GM21576 (cell line): ENCODE measurements around the gene NAV1.
"Not testable (repeated sequence)": the region's sequence is repeated elsewhere in the genome, so short reads cannot be mapped to it uniquely, and the experiment has no call there.

Experiments used
- ATAC-seq: cut with Tn5 transposase; IDR thresholded peaks from one replicate; pipeline ENCODE4 v1.9.1; 2021; ENCODE audit warnings: mild to moderate bottlenecking, moderate library complexity; ENCODE audit not compliant: unreplicated experiment

NAV1 gene

GRCh38 chr1:201562659-201563405 lies 23.9 kb downstream of the NAV1 start:
- no peak for ATAC-seq

- no peak for ATAC-seq
These were observed 24.5 kb downstream of the NAV1 start for GRCh38 chr1:201563406-201563780.

DNA sequence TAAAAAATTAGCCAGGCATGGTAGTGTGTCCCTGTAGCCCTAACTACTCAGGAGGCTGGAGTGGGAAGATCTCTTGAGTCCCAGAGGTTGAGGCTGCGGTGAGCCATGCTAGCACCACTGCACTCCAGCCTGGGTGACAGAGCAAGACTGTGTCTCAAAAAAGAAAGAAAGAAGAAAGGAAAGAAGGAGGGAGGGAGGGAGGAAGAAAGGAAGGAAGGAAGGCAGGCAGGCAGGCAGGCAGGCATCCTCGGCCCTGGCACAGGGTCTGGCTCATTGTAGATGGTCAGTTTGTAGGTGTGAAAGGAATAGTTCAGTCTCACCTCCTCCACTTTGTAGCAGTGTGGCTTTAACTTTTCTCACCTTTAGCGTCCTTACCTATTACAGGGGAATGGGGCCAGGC lies 25.0 kb downstream of the NAV1 start:
- no peak for ATAC-seq

DNA sequence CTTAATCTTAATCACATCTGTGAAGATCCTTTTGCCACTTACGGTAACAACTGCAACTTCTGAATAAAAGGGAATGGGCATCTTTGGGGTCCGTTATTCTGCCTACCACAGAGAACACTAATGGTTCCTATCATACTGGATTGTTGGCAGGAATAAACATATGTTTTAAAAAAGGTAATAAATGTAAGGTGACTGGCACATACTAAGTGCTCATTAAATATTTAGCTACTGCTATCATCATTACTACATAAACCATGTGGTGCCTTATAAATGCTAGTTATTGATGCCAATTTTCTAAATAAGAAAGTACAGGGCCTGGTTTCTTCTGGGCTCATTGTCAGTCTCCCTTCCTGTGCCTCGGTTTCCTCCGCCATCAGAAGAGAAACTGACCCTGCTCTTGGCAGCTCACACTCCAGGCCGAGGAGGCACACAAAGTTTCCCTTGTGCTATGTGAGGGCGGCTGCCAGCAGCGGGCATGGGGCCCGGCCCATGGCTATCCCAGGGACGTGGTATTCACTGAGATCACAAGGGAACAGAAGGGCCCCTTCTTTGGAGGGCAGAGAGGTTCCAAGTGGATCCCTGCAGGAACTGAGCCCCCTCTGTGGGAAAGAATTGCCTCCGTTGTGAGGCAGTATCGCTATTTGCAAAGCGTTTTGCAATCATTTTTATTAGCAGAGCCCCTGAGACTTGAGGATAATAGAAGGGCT lies 26.2 kb downstream of the NAV1 start:
- ATAC-seq = no peak

DNA sequence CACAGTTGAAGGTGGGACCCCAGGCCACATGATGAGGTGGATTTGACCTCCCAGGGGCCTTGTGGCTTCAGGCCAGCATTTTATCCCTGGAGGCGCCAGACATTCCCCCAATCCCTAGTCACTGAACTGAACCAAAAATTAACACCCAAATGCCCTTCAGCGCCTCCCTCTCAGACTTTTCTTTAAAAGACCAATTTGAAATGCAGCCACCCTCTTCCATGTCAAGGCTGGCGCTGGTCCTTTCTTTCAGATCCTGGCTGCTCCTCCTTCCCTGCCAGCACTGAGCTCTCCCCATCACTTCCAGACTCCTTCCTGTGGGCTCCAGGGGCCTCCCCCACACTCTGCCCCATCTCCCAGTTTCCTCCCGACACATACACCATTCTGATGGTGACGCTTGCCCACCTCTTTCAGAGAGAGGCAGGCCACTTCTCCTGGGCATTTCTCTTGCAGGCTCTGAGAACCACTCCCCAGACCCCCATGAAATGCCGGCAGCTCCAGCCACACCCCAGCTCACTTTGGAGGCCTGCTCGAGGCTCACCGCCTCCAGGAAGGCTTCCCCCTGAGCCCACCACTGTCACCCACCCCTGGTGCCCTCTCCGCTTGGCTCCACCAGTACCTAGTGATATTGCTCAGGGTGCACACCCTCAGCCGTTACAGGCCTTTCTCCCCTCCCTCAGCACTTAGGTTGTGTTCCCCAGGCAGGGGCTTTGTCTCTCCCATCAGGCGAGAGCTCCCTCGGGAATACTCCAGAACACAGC lies 27.0 kb downstream of the NAV1 start:
- no peak for ATAC-seq

GRCh38 chr1:201566529-201566823 lies 27.5 kb downstream of the NAV1 start:
- ATAC-seq = no peak

DNA sequence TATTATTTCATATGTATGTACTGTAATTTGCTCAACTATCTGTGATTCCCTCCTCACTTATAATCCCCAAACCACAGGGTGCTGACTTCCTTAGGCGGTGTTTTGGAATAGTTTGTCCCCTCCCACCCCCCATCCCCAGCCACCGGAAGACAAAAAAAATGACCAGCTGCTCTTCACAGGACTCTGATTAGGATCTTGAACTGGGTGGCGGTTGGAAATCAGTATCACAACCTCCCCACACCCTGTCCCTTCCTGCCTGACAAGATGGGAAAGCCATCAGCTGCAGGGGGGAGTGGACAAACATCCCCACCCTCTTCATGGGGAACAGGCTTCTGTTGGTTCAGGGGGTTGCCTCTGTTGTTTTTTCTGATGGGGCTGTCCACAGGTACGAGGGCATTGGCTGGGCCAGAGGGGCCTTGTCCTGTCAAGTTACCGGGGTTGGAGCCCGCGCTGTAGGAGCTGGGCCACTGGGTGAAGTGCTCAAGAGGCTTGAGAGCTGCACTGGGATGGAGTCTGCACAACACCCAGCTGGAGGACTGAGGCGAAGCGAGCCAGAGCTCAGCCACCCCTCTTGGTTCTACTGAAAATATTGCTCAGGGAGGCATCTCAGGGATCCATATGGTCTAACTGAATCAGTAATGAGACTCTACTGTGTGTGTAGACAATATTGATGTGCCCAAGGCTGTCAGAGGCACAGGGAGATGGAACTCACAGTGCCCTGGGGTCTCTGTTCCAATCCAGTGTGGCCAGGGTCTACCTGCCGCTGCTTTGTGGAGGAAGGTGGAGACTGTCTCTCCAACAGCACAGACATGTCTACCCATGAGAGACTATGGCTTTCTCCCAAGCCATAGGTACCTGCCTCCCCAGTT lies 28.2 kb downstream of the NAV1 start:
- ATAC-seq = no peak

- no peak for ATAC-seq
These were observed 29.3 kb downstream of the NAV1 start for GRCh38 chr1:201568265-201568664.

DNA sequence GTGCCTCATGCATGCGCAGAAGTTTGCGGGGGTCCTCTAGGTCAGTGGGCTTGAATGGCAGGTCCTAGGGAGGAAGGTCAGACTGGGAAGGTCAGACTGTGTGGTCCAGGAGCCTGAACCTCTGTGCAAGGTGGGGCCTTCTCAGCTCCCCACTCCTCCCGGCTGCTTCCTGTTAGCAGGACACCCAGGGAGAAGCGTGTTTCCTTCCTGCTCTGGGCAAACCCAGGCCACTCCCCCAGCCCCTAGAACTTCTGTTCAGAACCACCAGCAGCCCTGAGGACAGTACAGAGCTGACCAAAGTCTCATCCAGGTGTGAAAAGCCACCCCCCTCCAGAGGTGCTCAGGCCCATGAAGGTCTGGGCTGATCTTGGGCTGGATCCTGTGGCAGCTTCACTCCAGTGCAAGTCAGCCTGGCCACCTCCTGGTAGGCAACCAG lies 29.9 kb downstream of the NAV1 start:
- no peak for ATAC-seq

GRCh38 chr1:201570181-201570885 lies 31.4 kb downstream of the NAV1 start:
- ATAC-seq = no peak

DNA sequence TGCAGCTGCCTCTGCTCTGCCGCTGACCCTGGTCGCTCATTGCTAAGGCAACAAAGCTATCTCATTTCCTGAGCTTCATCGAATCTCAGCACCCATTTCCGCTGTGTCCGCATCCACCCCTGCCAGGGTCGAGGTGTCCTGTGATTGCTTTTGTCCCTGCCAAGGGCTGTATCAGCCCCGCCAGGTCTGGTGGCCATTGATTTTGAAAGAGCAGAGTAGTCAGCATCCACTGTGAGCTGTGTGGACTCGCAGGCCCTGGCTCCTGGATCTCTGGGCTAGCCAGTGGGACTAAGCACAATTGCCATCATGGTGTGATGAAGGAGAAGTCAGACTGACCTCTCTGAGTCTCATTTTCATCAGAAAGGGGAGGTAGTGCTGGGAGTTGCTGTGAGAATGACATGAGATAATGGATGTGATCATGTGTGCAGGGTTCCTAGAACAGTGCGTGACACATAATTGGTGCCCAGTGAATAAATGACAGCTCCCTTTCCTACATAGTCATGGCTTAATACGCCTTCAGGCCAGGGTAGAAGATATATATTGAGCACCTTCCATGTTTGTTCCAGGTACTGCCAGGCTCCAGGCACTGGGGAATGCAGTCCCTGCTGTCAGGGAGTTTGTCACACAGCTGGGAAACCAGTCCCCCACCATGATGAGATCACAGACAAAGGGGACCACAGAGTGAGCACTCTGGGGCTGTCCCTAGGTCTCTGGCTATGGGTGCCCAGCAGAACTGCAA lies 32.1 kb downstream of the NAV1 start:
- no peak for ATAC-seq

DNA sequence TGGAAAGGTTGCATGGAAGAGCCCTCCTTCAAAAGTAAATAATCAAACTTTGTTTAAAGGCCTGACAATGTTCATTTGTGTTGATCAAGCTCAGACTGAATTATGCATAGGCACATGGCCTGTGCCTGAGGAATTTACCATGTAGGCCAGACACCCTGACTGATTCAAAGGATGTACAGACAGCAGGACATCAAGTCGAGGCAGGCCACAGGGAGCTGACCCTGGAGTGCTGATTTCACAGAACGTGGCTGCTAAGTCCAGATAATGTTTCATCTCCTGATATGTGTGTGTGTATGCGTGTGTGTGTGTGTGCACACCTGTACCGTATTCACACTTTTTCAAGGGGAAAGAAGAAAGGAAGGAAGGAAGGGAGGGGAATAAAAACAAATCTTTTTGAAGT lies 34.1 kb downstream of the NAV1 start:
- no peak for ATAC-seq

- ATAC-seq = no peak
These were observed 35.0 kb downstream of the NAV1 start for GRCh38 chr1:201573923-201574322.

- no peak for ATAC-seq
These were observed 37.0 kb downstream of the NAV1 start for GRCh38 chr1:201575912-201576311.

DNA sequence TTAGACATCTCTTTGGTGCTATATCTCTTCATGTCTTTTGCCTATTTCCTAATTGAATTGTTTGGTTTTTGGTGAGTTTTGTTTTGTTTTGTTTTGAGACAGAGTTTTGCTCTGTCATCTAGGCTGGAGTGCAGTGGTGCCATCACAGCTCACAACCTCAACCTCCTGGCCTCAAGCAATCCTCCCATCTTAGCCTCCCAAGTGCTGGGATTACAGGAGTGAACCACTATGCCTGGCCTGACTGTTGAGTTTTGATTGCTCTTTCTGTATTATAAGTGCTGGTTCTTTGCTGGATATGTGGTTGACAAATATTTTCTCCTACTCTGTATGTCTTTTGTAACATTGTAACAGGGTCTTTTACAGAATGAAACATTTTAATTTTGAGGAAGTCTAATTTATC lies 38.0 kb downstream of the NAV1 start:
- ATAC-seq = no peak

DNA sequence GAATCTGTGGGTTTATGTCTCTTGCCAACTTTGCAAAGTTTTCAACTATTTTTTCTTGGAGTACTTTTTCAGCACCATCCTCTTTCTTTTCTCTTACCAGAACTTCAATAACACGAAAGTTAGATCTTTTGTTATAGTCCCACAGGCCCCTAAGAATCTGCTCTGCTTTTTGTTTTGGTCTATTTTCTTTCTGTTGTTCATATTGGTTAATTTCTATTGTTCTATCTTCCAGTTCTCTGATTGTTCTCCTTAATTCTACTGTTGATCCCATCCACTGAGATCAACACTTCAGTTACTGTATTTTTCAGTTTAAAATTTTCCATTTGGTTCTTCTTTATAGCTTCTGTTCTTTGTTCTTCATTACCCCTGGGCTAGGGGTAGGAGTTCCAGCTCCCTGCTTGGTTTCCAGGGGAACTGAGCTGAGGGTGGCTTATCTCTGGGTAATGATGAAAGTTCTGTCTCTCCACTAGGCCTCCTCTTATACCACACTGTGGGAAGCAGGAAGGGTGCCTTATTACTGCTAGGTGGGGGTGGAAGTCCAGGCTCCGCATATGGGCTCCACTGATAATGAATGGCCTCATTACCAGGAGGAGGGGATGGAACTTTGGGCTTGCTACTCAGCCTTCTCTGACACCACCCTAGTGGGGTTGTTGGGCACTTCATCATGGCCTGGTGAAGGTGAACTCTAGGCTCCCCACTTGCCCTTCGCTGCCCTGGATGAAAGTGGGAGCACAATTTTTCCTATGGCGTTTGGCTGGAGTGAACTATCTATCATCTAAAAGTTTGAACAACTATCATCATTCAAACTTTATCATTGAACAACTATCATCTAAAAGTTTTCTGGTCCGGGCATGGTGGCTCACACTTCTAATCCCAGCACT lies 39.3 kb downstream of the NAV1 start:
- ATAC-seq = no peak

- not testable (repeated sequence) for ATAC-seq
These were observed 42.4 kb downstream of the NAV1 start for GRCh38 chr1:201581371-201581770.

DNA sequence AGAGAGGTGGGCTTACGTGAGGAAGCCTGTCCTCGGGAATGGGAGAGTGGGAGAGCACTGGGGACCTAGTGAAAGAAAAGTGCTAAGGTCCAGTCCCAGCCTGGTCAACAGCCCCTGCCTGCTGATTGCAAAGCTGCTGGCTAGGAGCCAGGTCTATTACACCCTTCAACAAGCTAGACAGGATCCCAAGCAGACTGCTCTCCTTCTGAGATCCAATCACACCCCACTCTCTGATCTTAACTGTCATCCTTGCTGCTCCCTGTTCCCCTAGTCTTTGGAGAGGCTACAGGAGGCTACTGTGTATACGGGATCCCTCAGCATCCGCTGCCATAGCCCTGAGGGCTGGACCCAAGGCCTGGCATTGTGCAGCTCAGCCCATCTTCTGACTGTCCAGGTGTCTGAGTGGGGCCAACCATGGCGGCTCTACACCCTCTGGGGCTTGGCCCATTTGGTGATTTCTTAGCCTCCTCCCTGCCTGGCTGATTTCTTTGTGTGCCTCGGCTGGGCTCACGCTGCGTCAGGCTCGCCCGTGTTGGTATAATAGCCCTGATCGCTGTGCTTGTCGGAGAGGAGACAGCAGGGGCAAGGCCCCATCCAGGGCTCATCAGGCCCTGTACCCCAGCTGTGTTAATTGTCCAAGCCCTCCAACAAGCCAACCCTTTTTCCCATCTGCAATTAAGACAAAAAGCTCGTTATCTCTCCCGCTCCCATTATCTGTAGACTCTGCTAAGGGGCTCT lies 43.9 kb downstream of the NAV1 start:
- ATAC-seq = no peak
